HG02798 (cell line): Measurements from ENCODE around the gene FARS2.
"Not testable (repeated sequence)": the region's sequence is repeated elsewhere in the genome, so short reads cannot be mapped to it uniquely, and the experiment has no call there.

Experiments
- ATAC-seq: cut with Tn5 transposase; IDR thresholded peaks from one replicate; pipeline ENCODE4 v1.9.1; 2021; ENCODE audit warnings: mild to moderate bottlenecking; ENCODE audit not compliant: unreplicated experiment, poor library complexity

Gene FARS2

GRCh38 chr6:5671601-5672559, 410.6 kb downstream of the FARS2 start:
- no peak for ATAC-seq

GRCh38 chr6:5672581-5673011, 411.3 kb downstream of the FARS2 start:
- no peak for ATAC-seq

DNA sequence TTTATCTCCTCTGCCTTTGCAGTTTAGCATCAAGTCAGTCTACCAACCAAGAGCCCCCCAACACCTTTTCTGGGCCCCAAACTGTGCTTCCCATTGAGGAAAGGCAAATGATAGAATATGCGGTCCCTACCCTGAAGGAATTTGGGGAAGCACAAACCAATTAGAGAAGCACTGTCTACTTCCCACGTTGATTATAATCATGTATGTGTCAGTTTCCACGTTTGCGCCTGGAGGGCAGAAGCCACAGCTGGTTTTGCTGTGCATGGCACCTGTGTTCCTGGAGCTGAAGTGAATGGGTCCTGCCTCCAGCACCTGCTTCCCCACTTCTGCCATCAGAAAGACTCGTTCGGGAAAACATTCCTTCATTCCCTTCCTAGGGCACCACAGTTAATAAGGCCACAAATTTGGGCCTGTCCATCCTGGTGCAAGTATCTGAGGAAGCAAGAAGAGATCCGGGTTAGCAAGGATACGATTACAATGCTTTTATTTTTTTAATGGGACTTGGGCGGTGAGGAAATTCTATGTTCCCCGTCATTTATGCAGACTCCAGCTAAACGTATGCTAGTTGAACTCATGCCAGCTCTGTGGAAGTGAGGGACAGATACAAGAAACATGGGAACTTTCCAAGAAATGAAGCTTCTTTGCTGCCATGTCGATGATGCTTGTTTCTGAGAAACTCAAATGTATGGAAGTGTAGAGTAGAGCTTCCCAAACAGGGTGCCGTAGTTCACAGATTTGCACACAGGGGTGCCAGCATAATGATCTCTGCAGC, 411.9 kb downstream of the FARS2 start:
- ATAC-seq, result no peak

DNA sequence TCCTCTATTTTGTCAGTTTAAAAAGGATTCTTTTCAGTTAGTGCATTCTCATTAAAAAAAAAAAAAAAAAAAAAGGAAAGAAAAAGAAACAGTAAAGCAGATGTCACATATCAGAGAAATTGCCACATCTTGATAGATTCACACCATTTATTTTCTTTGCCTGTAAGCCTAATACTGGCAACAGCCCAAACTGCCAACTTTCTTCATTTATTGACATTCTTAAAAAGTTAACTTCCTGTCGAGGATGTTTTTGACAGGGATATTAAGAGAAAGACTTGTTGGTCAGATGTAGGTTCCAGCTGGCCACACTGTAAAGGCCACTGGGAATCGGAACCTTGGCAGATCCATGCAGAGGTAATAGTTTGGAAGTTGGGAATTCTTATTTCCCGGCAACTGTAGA, 412.8 kb downstream of the FARS2 start:
- ATAC-seq, result no peak

DNA sequence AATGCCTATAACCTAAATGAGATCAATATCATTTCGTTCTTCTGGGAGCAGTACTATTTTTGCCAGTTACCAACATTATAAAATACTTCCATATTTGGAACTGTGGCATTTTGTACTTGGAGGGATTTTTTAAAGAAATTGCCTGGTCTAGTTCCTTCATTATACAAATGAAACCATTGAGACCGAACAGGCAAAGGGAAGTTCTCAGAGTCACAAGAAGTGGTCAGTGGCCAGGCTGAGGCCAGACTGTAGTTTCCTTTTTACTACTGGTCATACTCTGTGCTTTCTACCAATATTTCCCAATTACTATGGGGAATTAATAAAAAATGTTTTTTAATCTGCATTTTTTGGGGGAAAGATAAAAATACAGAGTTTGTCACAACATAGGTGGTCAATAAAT, 413.4 kb downstream of the FARS2 start:
- ATAC-seq, result no peak

DNA sequence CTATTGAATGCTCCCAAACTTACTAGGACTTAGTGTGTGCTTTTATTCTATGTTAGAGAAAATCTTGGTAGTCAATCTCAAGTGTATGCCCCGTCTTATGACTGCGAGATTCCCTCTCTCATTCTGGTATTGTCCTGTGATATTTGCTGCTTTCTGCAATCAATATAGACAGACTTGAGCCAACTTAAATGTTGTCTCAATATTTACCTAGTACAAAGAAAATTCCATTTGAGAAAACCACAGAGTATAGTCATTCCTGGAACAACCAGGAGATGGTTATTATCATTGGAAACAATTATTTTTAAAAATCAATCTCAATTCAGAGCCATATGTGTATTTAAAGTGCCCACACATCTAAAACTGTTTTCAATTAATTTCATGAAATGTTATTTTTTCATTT, 415.4 kb downstream of the FARS2 start:
- ATAC-seq, result no peak

- no peak for ATAC-seq
Measured at GRCh38 chr6:5677219-5678000, 416.1 kb downstream of the FARS2 start.

DNA sequence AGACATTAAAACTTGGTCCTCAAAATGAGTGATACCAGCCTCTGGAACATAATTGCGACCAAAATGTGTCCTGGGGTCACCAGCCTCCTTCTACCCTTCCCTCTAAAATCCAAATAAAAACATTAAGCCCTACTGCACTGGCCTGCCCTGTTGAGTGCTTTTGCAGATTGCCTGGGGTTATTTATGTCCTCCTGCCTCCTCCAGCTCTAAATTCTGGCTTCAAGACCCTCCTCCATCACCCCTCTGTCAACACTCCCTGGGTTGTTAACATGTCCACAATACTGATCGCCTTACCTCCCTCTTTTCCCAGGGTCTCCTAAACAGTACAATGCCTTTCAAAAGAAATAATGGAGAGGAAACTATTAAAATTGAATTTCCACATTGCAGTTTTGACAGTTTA, 418.0 kb downstream of the FARS2 start:
- no peak for ATAC-seq

GRCh38 chr6:5679691-5680090, 418.4 kb downstream of the FARS2 start:
- ATAC-seq, result no peak

DNA sequence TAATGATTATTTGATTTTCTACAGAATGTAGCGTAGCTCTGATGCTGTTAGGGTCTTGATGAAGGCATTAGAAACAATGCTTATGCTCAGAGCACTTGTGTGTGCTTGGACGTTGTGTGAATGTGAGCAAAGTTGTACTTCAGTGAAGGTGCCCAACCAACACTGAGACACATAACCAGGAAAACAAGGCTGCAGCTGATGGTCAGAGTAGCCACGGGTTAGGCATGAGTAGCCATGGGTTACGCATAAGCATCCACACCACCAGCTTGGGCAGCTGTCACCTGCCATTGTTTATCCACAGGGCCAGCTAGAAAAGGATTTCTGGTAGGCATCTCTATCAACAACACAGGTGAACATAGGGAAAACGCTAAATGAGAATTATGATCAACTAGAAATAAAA, 418.8 kb downstream of the FARS2 start:
- ATAC-seq, result peak; percentile 33

GRCh38 chr6:5681480-5681879, 420.2 kb downstream of the FARS2 start:
- no peak for ATAC-seq

GRCh38 chr6:5682530-5682929, 421.2 kb downstream of the FARS2 start:
- ATAC-seq, result no peak

DNA sequence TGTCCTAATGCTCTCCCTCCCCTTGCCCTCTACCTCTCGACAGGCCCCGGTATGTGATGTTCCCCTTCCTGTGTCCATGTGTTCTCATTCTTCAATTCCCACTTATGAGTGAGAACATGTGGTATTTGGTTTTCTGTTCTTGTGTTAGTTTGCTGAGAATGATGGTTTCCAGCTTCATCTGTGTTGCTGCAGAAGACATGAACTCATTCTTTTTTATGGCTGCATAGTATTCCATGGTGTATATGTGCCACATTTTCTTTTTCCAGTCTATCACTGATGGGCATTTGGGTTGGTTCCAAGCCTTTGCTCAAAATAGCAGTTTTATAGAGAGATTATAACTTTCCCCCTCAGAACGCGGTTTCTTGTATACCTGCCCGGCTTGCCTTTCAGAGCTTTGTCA, 422.4 kb downstream of the FARS2 start:
- not testable (repeated sequence) for ATAC-seq

DNA sequence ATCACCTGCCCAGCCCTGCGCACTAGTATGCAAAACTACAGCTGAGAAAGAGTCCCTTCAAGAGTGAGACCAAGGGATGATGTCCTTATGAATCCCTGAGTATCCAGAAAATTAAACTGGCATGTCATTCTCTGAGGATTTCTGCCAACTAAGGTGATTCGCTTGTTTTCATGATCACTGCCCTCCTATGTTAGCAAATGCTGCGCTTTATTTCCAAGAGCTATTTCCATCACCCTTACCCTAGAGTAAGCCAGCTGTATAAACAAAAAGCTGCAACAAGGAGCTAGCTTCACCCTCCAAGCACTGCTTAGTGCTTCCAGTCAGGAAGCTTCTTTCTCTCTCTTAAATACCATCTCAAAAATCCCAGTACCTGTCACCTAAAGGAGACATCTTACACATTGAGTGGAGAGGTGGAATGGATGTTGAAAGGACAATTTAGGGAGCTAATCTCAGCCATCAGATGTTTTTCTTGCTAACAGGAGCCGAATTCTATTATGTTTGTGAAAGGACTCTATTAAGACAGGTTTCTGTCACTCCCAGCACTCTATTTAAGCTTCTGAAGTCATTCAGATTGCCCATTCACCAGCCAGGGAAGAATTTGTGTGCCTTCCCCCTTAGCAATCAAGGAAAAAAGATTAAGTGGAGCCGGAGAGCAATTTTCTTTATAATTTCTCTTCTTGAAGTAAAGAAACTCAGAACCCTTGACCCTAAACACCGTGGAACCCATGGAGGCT, 423.2 kb downstream of the FARS2 start:
- no peak for ATAC-seq

DNA sequence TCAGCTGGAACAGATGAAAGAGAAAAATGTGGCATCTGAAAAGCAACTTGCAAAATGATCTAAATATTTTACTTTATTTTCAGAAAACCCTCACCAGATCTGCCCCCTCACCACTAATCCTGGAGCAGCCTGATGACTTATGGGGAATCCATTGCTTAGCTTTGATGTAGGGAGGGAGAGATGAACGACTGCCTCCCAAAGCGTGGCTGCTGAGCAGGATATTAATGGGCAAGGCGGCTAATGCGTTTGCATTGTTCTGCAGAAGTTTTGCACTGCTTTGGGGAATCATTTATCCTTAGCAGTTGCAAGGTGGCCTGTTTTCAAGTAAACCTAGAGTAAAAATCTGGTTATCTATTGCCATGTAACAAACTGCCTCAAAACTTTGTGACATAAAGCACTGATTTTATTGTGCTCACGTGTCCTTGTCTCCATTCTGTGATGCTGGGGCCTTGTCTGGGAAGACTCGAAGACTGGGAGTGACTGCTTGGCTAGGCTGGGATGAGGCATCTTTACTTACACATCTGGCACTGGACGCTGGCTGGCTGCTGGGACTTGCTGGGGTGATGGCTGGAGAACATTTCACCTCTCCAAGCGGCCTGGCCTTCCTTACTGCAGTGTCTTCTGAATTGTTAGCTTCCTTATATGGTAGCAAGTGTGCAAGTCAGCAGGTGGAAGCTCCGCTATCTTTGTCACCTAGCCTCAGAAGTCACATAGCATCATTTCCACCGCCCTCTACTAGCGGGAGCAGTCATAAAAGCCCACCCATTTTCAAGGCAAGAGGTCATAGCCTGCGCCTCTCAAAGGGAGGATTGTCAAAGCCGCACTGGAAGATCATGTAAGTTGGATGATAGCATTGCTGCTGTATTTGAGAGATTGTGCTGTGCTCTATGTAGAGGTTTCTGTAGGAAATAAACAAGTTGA, 432.2 kb downstream of the FARS2 start:
- no peak for ATAC-seq

GRCh38 chr6:5695260-5696245, 434.2 kb downstream of the FARS2 start:
- no peak for ATAC-seq

GRCh38 chr6:5697508-5697907, 436.2 kb downstream of the FARS2 start:
- no peak for ATAC-seq

DNA sequence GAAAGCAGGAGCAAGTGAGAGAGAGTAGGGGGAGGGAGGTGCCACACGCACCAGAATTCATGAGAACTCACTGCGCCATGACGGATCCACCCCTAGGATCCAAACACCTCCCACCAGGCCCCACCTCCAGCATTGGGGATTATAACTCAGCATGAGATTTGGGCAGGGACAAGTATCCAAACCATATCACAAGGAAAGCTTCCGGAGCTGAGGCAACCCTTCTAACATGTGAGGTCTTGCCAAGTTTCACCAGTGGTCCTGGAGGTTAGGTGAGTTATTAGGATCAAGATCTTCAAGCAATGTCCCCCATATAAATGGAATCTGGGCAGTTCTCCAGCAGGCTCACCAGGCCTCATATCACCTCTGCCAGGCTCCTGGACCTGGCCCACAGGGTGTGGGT, 437.0 kb downstream of the FARS2 start:
- ATAC-seq, result no peak
